GM12874 (cell line): ENCODE results near the gene GCDH.

Source experiments
- TF ChIP-seq, protein P1 (sequence below): IDR thresholded peaks from 2 replicates; pipeline ENCODE4 v1.5.1; 2011; ENCODE audit warnings: low read depth, mild to moderate bottlenecking, control low read depth, low read length, moderate library complexity; ENCODE audit not compliant: insufficient read depth

The GCDH gene

DNA sequence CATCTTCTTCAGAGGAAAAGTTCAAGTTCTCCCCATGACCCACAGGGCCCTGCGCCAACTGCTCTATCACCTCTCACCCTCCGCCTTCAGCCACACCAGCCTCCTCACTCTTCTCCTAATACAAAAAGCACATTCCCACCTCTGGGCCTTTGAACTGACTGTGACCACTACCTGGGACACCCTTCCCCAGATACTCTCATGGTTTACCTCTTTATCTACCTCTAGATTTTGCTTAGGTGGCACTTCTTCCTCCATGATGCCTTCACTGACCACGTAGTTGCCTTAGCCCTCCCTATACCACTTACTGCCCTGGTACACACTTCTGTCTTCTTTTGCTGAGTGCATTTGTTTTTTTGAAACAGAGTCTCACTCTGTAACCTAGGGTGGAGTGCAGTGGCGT is 32.0 kb downstream of the GCDH start:
- TF ChIP-seq, protein P1, sequence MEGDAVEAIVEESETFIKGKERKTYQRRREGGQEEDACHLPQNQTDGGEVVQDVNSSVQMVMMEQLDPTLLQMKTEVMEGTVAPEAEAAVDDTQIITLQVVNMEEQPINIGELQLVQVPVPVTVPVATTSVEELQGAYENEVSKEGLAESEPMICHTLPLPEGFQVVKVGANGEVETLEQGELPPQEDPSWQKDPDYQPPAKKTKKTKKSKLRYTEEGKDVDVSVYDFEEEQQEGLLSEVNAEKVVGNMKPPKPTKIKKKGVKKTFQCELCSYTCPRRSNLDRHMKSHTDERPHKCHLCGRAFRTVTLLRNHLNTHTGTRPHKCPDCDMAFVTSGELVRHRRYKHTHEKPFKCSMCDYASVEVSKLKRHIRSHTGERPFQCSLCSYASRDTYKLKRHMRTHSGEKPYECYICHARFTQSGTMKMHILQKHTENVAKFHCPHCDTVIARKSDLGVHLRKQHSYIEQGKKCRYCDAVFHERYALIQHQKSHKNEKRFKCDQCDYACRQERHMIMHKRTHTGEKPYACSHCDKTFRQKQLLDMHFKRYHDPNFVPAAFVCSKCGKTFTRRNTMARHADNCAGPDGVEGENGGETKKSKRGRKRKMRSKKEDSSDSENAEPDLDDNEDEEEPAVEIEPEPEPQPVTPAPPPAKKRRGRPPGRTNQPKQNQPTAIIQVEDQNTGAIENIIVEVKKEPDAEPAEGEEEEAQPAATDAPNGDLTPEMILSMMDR = no peak

DNA sequence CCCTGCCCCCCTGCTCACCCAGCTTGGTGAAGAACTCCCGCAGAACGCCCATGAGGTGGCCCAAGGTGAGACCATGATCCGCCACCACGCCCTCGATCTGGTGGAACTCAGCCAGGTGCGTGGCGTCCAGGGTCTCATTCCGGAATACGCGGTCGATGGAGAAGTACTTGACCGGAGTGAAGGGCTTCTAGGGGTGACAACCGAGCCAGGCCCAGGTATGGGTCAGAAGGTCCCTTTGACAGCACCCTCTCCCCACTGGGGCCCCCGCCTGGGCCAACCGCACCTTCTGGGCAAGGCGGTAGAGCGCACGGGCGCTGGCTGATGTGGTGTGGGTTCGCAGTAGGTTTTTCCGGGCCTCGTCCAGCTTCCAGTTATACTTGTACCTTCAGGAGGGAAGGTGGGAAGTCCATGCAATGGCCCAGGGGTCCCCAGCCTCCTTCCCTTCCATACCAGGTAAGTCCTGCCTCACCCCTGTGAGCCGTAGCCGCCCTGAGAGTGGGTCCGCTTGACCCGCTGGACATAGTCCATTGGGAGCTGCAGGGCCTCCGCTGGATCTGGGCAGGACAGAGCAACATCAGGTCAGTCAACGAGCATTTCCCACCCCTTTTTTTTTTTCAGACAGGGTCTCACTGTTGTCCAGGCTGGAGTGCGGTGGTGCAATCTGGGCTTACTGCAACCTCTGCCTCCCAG is 33.8 kb downstream of the GCDH start:
- TF ChIP-seq, protein P1 = no peak

DNA sequence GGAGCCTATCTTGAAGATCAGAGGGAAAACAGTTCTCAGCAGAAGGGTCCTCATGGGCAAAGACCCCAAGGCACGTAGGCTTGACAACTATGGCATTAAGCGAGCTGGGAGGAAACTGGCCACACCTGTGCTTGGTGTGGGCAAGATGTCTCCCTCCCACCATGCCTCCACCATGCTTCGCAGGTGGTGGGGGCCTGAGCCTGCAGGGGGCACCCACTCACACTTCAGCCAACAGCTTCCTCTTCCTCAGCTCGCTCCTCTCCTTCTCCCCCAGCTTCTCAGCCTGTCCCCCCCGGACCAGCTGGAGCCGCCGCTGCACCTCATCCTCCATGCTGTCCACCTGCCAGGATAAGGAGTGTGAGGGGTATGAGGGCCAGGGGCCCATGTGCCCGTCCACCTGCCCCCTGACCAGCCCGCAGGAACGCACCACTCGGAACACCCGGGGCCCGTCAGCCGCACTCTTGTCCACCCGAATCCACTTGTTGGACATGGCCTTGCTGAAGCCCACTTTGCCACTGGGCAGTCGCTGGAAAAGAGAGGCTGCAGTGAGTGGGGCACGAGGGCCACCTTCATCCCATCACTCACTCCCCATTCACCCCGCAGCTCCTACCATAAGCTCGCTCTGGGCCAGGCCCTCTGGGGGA is 39.2 kb downstream of the GCDH start:
- TF ChIP-seq, protein P1 = no peak

DNA sequence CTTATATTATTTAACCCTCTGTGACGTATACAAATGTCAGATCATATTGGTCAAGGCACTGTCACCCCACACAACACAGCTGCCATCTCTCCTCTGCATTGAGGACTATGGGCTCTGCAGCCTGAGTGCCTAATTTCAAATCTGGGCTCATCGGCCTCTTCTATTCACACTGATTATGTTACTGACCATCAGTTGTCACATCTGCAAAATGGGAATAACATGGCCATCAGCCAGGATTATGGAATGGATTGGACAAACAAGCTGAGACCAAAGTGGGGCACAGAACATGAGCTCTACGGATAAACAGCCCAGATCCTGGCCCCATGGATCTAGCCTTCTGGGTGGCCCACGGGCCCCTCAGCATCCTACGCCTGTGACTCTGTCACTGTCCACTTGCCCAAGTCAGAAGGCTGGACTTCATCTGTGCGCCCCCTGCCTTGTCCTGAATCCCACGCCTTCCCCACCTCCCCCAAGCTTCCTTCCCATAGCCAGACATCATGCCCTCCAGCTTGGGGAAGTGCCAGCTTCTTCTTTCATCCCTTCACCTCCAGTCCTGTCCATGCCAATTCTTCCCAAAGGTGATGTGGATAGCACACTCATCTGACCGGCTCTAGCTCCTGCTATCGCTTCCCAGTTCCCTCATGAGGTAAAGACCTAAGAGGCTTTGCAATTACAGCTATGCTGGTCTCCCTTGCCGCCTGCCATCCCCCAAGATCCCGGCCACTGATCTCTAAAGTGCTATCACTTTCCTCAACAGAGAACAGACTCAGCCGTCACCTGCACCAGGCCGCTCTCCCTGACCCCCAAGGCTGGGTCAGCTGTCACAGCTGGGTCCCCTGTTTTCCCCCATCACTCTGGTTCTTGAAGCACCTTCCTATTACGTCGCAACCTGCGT is 41.7 kb downstream of the GCDH start:
- TF ChIP-seq, protein P1 = no peak

DNA sequence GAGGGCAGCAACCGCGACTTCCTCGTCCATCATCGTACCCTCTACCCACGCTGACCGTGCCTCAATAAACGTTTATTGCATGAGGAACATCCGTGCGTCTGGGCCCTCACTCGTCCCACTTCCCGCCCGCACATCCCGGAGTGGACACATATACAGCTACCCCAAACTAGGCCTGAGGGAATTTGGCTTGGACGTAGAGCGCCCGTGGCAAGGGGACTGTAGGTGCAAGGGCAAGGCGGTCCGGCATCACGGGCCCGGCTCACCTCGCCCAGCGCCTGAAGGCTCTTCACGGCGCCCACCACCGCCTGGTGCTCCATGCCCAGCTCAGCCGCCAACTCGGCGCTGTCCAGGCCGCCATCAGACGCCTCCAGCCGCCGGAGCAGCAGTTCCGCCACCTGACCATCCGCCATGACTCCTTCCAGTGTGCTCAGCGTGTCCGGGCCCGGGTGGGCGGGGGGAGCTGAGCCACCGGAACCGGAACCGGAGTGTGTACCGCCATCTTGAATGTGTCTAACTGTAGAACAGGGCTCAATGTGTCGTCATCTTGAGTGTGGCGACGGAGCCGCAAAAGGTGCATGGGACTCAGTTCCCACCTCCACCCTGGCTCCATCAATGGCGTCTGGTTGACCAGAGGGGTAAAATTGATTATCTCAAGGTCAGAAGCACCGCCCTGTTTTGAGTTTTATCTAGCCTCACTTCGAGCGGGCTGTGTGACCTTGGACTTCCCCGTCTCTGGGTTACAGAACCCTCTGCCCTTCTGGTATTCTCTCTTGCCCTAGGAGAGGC is 42.5 kb downstream of the GCDH start, which contains the start of gene FARSA:
Gene FARSA (minus strand): TSS at position 425 of the 786 bp plus-strand sequence. CDS start 15 bp downstream, at position 410.
- TF ChIP-seq, protein P1 = no peak

DNA sequence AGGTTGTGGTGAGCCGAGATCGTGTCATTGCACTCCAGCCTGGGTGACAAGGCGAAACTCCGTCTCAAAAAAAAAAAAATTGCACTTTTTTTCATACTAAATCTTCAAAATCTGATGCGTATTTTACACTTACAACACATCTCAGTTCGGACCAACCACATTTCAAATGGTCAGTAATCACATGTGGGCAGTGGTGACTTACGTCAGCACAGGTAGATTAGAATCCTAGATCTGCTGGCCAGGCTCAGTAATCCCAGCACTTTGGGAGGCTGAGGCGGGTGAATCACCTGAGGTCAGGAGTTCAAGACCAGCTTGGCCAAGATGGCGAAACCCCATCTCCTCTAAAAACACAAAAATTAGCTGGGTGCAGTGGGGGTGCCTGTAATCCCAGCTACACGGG is 44.1 kb downstream of the GCDH start:
- TF ChIP-seq, protein P1 = no peak
